WERI-Rb-1 (cell line): ENCODE measurements around the gene SART3.
A peak's percentile ranks its signal among the peaks of the same experiment; 100 is the strongest.

Experiments used
- DNase-seq: peaks from one replicate; pipeline ENCODE4 v3.0.0-alpha.2; 2020
- H3K27ac ChIP-seq: fragments of 250-450 bp; sonication (Bioruptor Pico); 2 replicates; pipeline ENCODE4 v1.5.1; 2020; ENCODE audit warnings: mild to moderate bottlenecking, moderate library complexity
- H3K27me3 ChIP-seq: fragments of 250-450 bp; sonication (Bioruptor Pico); 2 replicates; pipeline ENCODE4 v1.5.1; 2021; ENCODE audit warnings: mild to moderate bottlenecking, low read depth, moderate library complexity; ENCODE audit not compliant: insufficient read depth, severe bottlenecking
- H3K36me3 ChIP-seq: fragments of 250-450 bp; sonication (Bioruptor Pico); 2 replicates; pipeline ENCODE4 v1.5.1; 2020; ENCODE audit warnings: mild to moderate bottlenecking, moderate library complexity
- H3K4me3 ChIP-seq: 2 replicates; pipeline ENCODE4 v1.5.1; 2011; ENCODE audit warnings: low read depth, mild to moderate bottlenecking, control low read depth, low read length
- H3K9me3 ChIP-seq: fragments of 250-450 bp; sonication (Bioruptor Pico); 2 replicates; pipeline ENCODE4 v1.5.1; 2021; ENCODE audit warnings: mild to moderate bottlenecking, moderate library complexity; ENCODE audit not compliant: severe bottlenecking
- TF ChIP-seq, protein P1 (sequence below): IDR thresholded peaks from 2 replicates; pipeline ENCODE4 v1.5.1; 2011; ENCODE audit warnings: low read depth, mild to moderate bottlenecking, control low read depth, inconsistent platforms, low read length

The SART3 gene

GRCh38 chr12:108598553-108599250, 37.7 kb upstream of the SART3 start:
- TF ChIP-seq, protein P1, sequence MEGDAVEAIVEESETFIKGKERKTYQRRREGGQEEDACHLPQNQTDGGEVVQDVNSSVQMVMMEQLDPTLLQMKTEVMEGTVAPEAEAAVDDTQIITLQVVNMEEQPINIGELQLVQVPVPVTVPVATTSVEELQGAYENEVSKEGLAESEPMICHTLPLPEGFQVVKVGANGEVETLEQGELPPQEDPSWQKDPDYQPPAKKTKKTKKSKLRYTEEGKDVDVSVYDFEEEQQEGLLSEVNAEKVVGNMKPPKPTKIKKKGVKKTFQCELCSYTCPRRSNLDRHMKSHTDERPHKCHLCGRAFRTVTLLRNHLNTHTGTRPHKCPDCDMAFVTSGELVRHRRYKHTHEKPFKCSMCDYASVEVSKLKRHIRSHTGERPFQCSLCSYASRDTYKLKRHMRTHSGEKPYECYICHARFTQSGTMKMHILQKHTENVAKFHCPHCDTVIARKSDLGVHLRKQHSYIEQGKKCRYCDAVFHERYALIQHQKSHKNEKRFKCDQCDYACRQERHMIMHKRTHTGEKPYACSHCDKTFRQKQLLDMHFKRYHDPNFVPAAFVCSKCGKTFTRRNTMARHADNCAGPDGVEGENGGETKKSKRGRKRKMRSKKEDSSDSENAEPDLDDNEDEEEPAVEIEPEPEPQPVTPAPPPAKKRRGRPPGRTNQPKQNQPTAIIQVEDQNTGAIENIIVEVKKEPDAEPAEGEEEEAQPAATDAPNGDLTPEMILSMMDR: no peak
- no peak for DNase-seq
- H3K9me3 ChIP-seq: no peaks in the 10 kb centered on the region
- no peaks in the 10 kb centered on the region for H3K27me3 ChIP-seq
- H3K4me3 ChIP-seq: no peak overlapping the region
- H3K36me3 ChIP-seq: no peaks in the 10 kb centered on the region
- H3K27ac ChIP-seq: no peak overlapping the region

DNA sequence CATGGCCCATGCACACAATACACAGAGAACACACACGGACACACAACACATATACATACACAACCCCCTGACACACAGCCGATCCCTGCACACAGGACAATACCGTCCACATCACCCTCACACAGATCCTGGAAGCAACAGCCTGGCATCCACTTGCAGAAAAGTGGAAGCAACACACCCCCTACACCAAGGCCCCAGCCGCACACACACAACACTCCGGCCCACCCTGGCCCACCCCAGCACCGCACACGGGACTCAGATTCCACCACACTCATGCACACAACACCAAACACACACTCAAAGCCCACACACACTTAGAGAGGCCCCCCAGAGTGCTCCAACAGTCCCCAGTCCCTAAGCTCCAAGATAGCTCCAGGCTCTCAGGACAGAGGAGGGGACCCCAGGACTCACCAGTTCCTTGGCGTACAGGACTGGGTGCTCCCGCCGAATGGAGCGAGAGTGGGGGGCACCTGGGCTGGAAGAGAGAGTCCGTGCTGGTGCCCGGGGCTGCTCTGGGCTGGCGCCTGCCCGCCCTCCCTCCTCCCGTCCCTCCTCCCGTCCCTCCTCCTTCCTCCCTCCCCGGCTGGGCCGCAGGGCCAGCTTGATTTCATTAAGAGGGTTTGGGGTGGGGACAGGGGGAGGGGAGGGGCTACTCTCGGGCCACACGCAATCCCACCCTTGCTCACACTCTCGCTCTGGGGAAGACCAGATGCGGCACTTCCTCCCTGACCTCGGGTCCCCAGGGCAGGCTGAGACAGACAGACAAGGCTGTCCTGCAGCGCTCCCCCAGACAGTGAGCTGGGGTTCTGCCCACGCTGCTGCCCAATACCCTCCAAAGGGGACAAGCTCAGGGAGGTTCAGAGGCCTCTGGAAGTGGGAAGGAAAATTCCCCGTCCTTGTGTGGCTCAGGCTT, 36.8 kb upstream of the SART3 start, which contains the start of gene TMEM119:
TMEM119 (minus strand) TSS at position 526 of the 913 bp plus-strand sequence. CDS start 5,701 bp downstream, outside the sequence.
- no peak within 1 kb of the TSS for H3K4me3 ChIP-seq
- H3K27ac ChIP-seq: no peak within 1 kb of the TSS
- peak; percentile 32 for DNase-seq
- H3K9me3 ChIP-seq: no peaks in the 10 kb centered on the region
- no peaks in the 10 kb centered on the region for H3K36me3 ChIP-seq
- H3K27me3 ChIP-seq: no peaks in the 10 kb centered on the region
- TF ChIP-seq, protein P1: no peak

DNA sequence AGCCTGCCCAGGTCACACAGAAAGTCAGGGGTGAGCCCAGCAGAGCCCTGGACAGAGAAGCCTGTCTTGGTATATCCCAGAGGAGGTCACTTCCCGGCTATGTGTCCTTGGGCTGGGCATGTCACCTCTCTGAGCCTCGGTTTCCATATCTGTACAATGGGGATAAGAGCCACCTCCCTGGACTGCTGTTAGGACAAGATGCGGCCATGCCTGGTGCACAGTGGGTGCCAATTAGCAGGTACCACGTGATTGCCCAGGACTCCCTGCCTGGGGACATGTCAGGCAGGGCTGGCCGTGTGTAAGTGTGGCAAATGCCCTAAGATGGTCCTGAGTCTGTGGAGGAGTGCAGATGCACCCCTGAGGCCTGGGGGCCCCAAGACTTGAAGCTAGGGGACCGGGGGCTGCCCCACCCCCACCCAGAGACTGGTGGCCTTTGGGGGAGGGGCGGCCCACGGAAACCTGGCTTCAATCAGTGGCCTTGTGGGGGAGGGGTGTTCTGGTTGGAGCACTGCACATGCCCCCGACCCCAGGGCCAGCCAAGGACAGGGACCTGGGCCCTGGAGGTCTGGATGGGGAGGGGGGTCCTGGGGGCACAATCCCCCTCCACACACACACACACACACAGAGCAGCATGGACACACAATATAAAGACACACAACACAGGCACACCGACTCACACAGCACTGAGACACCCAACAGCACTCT, 36.0 kb upstream of the SART3 start:
- TF ChIP-seq, protein P1: no peak
- H3K36me3 ChIP-seq: no peaks in the 10 kb centered on the region
- no peaks in the 10 kb centered on the region for H3K9me3 ChIP-seq
- no peak for DNase-seq
- no peak overlapping the region for H3K27ac ChIP-seq
- no peak overlapping the region for H3K4me3 ChIP-seq
- H3K27me3 ChIP-seq: no peaks in the 10 kb centered on the region

DNA sequence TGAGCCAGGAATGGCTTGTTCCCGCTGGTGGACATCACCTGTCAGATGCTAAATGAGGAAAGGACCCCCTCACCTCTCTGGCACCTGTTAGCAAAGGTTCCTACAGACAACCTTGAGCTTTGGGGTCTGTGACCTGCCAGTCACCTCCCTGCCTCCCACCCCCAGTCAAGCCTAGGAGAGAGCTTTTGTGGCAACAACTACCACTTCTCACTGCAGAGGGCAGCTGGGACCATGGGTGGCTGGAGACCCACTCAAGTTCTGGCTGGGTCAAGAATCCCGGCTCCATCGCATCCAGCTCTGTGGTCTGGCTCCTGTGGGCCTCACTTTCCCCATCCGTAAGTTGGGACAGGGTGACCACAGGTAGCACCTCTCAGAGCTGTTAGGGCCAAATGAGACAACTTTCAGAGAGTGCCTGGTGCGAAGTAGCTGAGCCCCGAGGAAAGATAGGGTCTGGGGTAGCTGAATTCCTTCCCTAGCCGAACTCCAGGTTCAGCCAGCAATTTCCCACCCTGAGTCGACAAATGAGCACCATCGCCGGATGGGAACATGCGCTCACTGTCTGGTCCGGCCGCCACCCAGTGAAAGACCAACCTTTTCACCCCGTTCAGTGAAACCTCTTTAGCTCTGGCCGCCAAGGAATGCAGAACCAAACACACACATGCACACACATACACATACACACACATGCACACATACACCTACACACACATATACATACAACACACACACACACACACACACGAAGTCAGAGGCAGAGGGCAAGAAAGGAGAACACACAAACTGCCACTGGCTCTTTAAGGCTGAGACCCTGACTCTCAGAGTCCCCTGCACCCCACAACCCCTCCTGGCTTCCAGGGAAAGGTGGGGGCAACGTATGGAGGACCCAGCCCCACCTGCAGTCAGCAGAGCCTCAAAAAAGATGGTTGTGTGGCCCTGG, 35.0 kb upstream of the SART3 start:
- H3K27ac ChIP-seq: no peak overlapping the region
- DNase-seq: no peak
- no peaks in the 10 kb centered on the region for H3K27me3 ChIP-seq
- H3K9me3 ChIP-seq: no peaks in the 10 kb centered on the region
- TF ChIP-seq, protein P1: no peak
- no peaks in the 10 kb centered on the region for H3K36me3 ChIP-seq
- no peak overlapping the region for H3K4me3 ChIP-seq
